H9 (cell line): ENCODE results near the gene MAP2K2. TPM values are rescaled to one million over a fixed set of nuclear protein-coding genes. Genes with fewer than 3 reads are reported as not detected.

Experiments
- DNase-seq: peaks from one replicate; pipeline ENCODE4 v3.0.0-alpha.2; 2017
- H2AFZ ChIP-seq: one replicate; pipeline ENCODE4 v1.6.1; 2013; ENCODE audit warnings: mild to moderate bottlenecking, low read length, control low read depth, moderate library complexity
- H2AK5ac ChIP-seq: 2 replicates; pipeline ENCODE4 v1.6.1; 2013; ENCODE audit warnings: low read length, control low read depth, mixed read lengths; ENCODE audit not compliant: insufficient read length
- H2BK120ac ChIP-seq: one replicate; pipeline ENCODE4 v1.6.1; 2013; ENCODE audit warnings: low read depth, mild to moderate bottlenecking, low read length, control low read depth, inconsistent platforms; ENCODE audit not compliant: poor library complexity, severe bottlenecking
- H2BK12ac ChIP-seq: 2 replicates; pipeline ENCODE4 v1.6.1; 2013; ENCODE audit warnings: low read length, control low read depth, mixed read lengths, low read depth; ENCODE audit not compliant: insufficient read length
- H2BK15ac ChIP-seq: 2 replicates; pipeline ENCODE4 v1.6.1; 2013; ENCODE audit warnings: low read depth, low read length, control low read depth
- H2BK20ac ChIP-seq: one replicate; pipeline ENCODE4 v1.6.1; 2013; ENCODE audit warnings: low read depth, mild to moderate bottlenecking, low read length, control low read depth, inconsistent platforms; ENCODE audit not compliant: poor library complexity, severe bottlenecking
- H2BK5ac ChIP-seq: 2 replicates; pipeline ENCODE4 v1.6.1; 2013; ENCODE audit warnings: low read length, control low read depth, mixed read lengths; ENCODE audit not compliant: insufficient read length
- H3K14ac ChIP-seq: 2 replicates; pipeline ENCODE4 v1.6.1; 2013; ENCODE audit warnings: low read length, control low read depth; ENCODE audit not compliant: insufficient read depth
- H3K18ac ChIP-seq: 2 replicates; pipeline ENCODE4 v1.6.1; 2013; ENCODE audit warnings: low read depth, mild to moderate bottlenecking, mixed read lengths, low read length, control low read depth; ENCODE audit not compliant: insufficient read length
- H3K23ac ChIP-seq: 2 replicates; pipeline ENCODE4 v1.6.1; 2013; ENCODE audit warnings: low read length, control low read depth, mixed read lengths, low read depth; ENCODE audit not compliant: insufficient read length
- H3K23me2 ChIP-seq: 2 replicates; pipeline ENCODE4 v1.6.1; 2013; ENCODE audit warnings: low read depth, mild to moderate bottlenecking, mixed read lengths, low read length, control low read depth; ENCODE audit not compliant: insufficient read length, poor library complexity, severe bottlenecking
- H3K27ac ChIP-seq: 2 replicates; pipeline ENCODE4 v1.5.1; 2013; ENCODE audit warnings: low read length, control low read depth, mixed read lengths, low read depth; ENCODE audit not compliant: insufficient read length
- H3K27me3 ChIP-seq: 2 replicates; pipeline ENCODE4 v1.6.1; 2013; ENCODE audit warnings: low read length, control low read depth, inconsistent platforms; ENCODE audit not compliant: insufficient read depth
- H3K4ac ChIP-seq: 2 replicates; pipeline ENCODE4 v1.6.1; 2013; ENCODE audit warnings: low read depth, mild to moderate bottlenecking, control low read depth, inconsistent platforms, low read length, moderate library complexity
- H3K4me1 ChIP-seq: 2 replicates; pipeline ENCODE4 v1.6.1; 2013; ENCODE audit warnings: low read length, control low read depth, inconsistent platforms; ENCODE audit not compliant: insufficient read depth
- H3K4me2 ChIP-seq: 2 replicates; pipeline ENCODE4 v1.6.1; 2013; ENCODE audit warnings: low read length, control low read depth, mixed read lengths; ENCODE audit not compliant: insufficient read length, insufficient read depth
- H3K56ac ChIP-seq: 2 replicates; pipeline ENCODE4 v1.6.1; 2013; ENCODE audit warnings: low read depth, mild to moderate bottlenecking, mixed read lengths, low read length, control low read depth; ENCODE audit not compliant: insufficient read length
- H3K79me1 ChIP-seq: 2 replicates; pipeline ENCODE4 v1.6.1; 2013; ENCODE audit warnings: low read depth, mild to moderate bottlenecking, moderate library complexity, low read length, control low read depth, inconsistent platforms; ENCODE audit not compliant: insufficient read depth, poor library complexity, severe bottlenecking
- H3K79me2 ChIP-seq: 2 replicates; pipeline ENCODE4 v1.6.1; 2013; ENCODE audit warnings: low read length, control low read depth, inconsistent platforms; ENCODE audit not compliant: insufficient read depth
- H3K9ac ChIP-seq: 2 replicates; pipeline ENCODE4 v1.6.1; 2013; ENCODE audit warnings: low read length, control low read depth, mixed read lengths; ENCODE audit not compliant: insufficient read length; ENCODE audit errors: extremely low read depth
- H3K9me3 ChIP-seq: one replicate; pipeline ENCODE4 v1.6.1; 2013; ENCODE audit warnings: low read depth, low read length, inconsistent platforms; ENCODE audit not compliant: control insufficient read depth
- H3T11ph ChIP-seq: one replicate; pipeline ENCODE4 v1.6.1; 2013; ENCODE audit warnings: mild to moderate bottlenecking, low read length, control low read depth, inconsistent platforms
- H4K20me1 ChIP-seq: one replicate; pipeline ENCODE4 v1.6.1; 2013; ENCODE audit not compliant: control insufficient read depth, insufficient read length, insufficient read depth
- H4K5ac ChIP-seq: 2 replicates; pipeline ENCODE4 v1.6.1; 2013; ENCODE audit warnings: low read depth, mild to moderate bottlenecking, mixed read lengths, low read length, control low read depth; ENCODE audit not compliant: insufficient read length
- H4K8ac ChIP-seq: replicated peaks from 2 replicates; pipeline ENCODE4 v1.6.1; 2013; ENCODE audit warnings: low read length, control low read depth, mixed read lengths, low read depth; ENCODE audit not compliant: insufficient read length
- H4K91ac ChIP-seq: 2 replicates; pipeline ENCODE4 v1.6.1; 2013; ENCODE audit warnings: low read depth, mild to moderate bottlenecking, moderate library complexity, mixed read lengths, low read length, control low read depth; ENCODE audit not compliant: insufficient read length
- H3K27ac Mint-ChIP-seq, 3 experiments: 2 replicates in 2 of 3; 3 replicates in 1 of 3; pipeline ENCODE4 v1.8.0; 2020 to 2021; ENCODE audit warnings: mixed read lengths in 3 of 3, mild to moderate bottlenecking in 1 of 3, moderate library complexity in 1 of 3
- H3K27me3 Mint-ChIP-seq: 2 replicates; pipeline ENCODE4 v1.8.0; 2021; ENCODE audit warnings: low read depth, mild to moderate bottlenecking, moderate library complexity, mixed read lengths
- H3K36me3 Mint-ChIP-seq, 3 experiments: 2 replicates in 2 of 3; 3 replicates in 1 of 3; pipeline ENCODE4 v1.8.0; 2020 to 2021; ENCODE audit warnings: low read depth in 3 of 3, mixed read lengths in 3 of 3; ENCODE audit not compliant: insufficient read depth in 1 of 3
- H3K4me1 Mint-ChIP-seq, 2 experiments: 2 replicates each; pipeline ENCODE4 v1.8.0; 2020; ENCODE audit warnings: mixed read lengths in 2 of 2
- H3K4me3 Mint-ChIP-seq, 2 experiments: 2 replicates in 1 of 2; 3 replicates in 1 of 2; pipeline ENCODE4 v1.8.0; 2020 to 2021; ENCODE audit warnings: mild to moderate bottlenecking in 2 of 2, mixed read lengths in 2 of 2, moderate library complexity in 1 of 2
- H3K9me3 Mint-ChIP-seq, 2 experiments: 2 replicates in 1 of 2; 3 replicates in 1 of 2; pipeline ENCODE4 v1.8.0; 2020; ENCODE audit warnings: mild to moderate bottlenecking in 2 of 2, mixed read lengths in 2 of 2, moderate library complexity in 1 of 2
- CTCF ChIP-seq: fragments of 200-600 bp; sonication (generic); conservative IDR thresholded peaks from 3 replicates; pipeline ENCODE4 v1.8.0; 2021; ENCODE audit warnings: antibody characterized with exemption, mild to moderate bottlenecking
- WGBS: extraction: QIAGEN DNeasy Blood & Tissue Kit; methylation state at CpG from one replicate; pipeline ENCODE4 v1.1.7; 2013; ENCODE audit warnings: missing lambda C conversion rate, low lambda C conversion rate, mixed read lengths; ENCODE audit not compliant: insufficient read length; ENCODE audit errors: extremely low coverage; 5-methylcytosine and 5-hydroxymethylcytosine counted together
- total RNA-seq: library from RNA; stranded (reverse); gene quantifications from 2 replicates; pipeline ENCODE4 v1.2.1, GENCODE V29; 2021

Gene MAP2K2
- total RNA-seq, 1 experiment from 2014 or later, result 167 TPM

GRCh38 chr19:4058693-4059452 is 65.0 kb downstream of the MAP2K2 start:
- Histone ChIP-seq H3T11ph (no peak overlapping the region), H3K4me2 (no peak overlapping the region), H2BK120ac (no peak overlapping the region), H4K20me1 (peaks cover 3% of the 10 kb centered on the region), H4K91ac (no peak overlapping the region), H3K23me2 (peaks cover under 1% of the 10 kb centered on the region), H2BK20ac (no peak overlapping the region), H3K14ac (no peak overlapping the region), H4K8ac (no peak overlapping the region), H3K27me3 (no peaks in the 10 kb centered on the region), H2AK5ac (no peak overlapping the region), H3K27ac (no peak overlapping the region), H3K9ac (no peak overlapping the region), H3K18ac (no peak overlapping the region), H4K5ac (no peak overlapping the region), H3K79me1 (peaks cover 13% of the 10 kb centered on the region), H3K56ac (no peak overlapping the region), H2AFZ (no peak overlapping the region), H2BK12ac (no peak overlapping the region), H2BK15ac (no peak overlapping the region), H3K9me3 (no peaks in the 10 kb centered on the region), H3K79me2 (peaks cover 37% of the 10 kb centered on the region; the same call in 1 of the 2 replicates), H3K4me1 (no peaks in the 10 kb centered on the region; the same call in 1 of the 2 replicates), H3K4ac (no peak overlapping the region), H2BK5ac (no peak overlapping the region), H3K23ac (no peak overlapping the region)
- peaks cover 6 to 22% (median 18%) of the 10 kb centered on the region in 3 experiments; a peak in 6 of 7 replicates for H3K36me3 Mint-ChIP-seq
- no CpG with 5 or more reads among the region's 30 CpGs for WGBS
- H3K27me3 Mint-ChIP-seq, result no peaks in the 10 kb centered on the region; the same call in 1 of the 2 replicates
- no peak overlapping the region for H3K4me3 Mint-ChIP-seq
- no peak for TF ChIP-seq CTCF
- H3K27ac Mint-ChIP-seq, result no peak overlapping the region; a peak in 1 of 7 replicates
- peaks cover 5 to 17% of the 10 kb centered on the region in 2 experiments for H3K4me1 Mint-ChIP-seq
- peak; percentile 30 for DNase-seq
- no peaks in the 10 kb centered on the region for H3K9me3 Mint-ChIP-seq
